HepG2 (cell line): ENCODE measurements around the gene DDIT4. TPM values are rescaled to one million over a fixed set of nuclear protein-coding genes. Genes with fewer than 3 reads are reported as not detected.
"Not testable (repeated sequence)": the region's sequence is repeated elsewhere in the genome, so short reads cannot be mapped to it uniquely, and the experiment has no call there.

Source experiments
- ATAC-seq: fragments of 200-7000 bp; cut with Tn5 transposase; 3 replicates; pipeline ENCODE4 v1.9.1; 2020; ENCODE audit warnings: mild to moderate bottlenecking, moderate library complexity
- BruUV-seq: library from RNA; stranded (reverse); fragments of 400-500 nt; replicated peaks from 2 replicates; lab custom pipeline; 2021; lab: Mats Ljungman, UMichigan
- CTCF ChIA-PET: fragments of 300-600 bp; formaldehyde crosslinking; extraction: SDS; loops from one replicate; lab custom pipeline; 2021; ENCODE audit warnings: low total read pairs, inconsistent platforms, low intra/inter-chr PET ratio; lab: Yijun Ruan, JAX
- POLR2A ChIA-PET: fragments of 350-600 bp; sonication (Branson Sonifier 250); formaldehyde crosslinking; loops from one replicate; lab custom pipeline; 2020; ENCODE audit warnings: antibody characterized with exemption, inconsistent platforms; lab: Yijun Ruan, JAX
- DNase-seq: peaks from one replicate; pipeline ENCODE4 v3.0.0-alpha.2; 2015; ENCODE audit warnings: low spot score
- FAIRE-seq: peaks from 3 replicates; lab custom pipeline; 2011; peaks lifted over from hg19 to GRCh38; lab: Jason Lieb, UNC
- H2AFZ ChIP-seq: one replicate; pipeline ENCODE4 v1.6.1; 2011; ENCODE audit warnings: low read length, inconsistent platforms
- H3K27ac ChIP-seq: fragments of 300-600 bp; 3 replicates; pipeline ENCODE4 v1.8.0; 2011; ENCODE audit warnings: mixed run types, mild to moderate bottlenecking, mixed read lengths, low read length, inconsistent platforms; ENCODE audit not compliant: insufficient read depth; ENCODE audit errors: extremely low read length
- H3K27me3 ChIP-seq, 2 experiments: fragments of 200-600 bp in 1 of 2; 2 replicates in 1 of 2; 3 replicates in 1 of 2; pipeline versions ENCODE4 v1.6.0 to v1.8.0; 2011; ENCODE audit warnings: low read length in 2 of 2, mild to moderate bottlenecking in 2 of 2, moderate library complexity in 2 of 2, inconsistent platforms in 1 of 2; ENCODE audit not compliant: insufficient read depth in 2 of 2, control insufficient read depth in 1 of 2
- H3K36me3 ChIP-seq, 2 experiments: fragments of 200-600 bp in 1 of 2; replicated peaks in 1 of 2; 2 replicates in 1 of 2; 3 replicates in 1 of 2; pipeline versions ENCODE4 v1.5.1 to v1.8.0; 2011; ENCODE audit warnings: low read length in 2 of 2, inconsistent platforms in 1 of 2; ENCODE audit not compliant: insufficient read depth in 2 of 2, control insufficient read depth in 1 of 2
- H3K4me1 ChIP-seq: 2 replicates; pipeline ENCODE4 v1.5.1; 2012; ENCODE audit warnings: low read length, inconsistent platforms; ENCODE audit not compliant: insufficient read depth
- H3K4me2 ChIP-seq: 2 replicates; pipeline ENCODE4 v1.6.0; 2011; ENCODE audit warnings: low read depth, low read length, inconsistent platforms
- H3K4me3 ChIP-seq, 3 experiments: fragments of 200-600 bp in 1 of 3; sonication (generic), shearing (Covaris generic) in 1 of 3; replicated peaks in 1 of 3; 2 replicates each; pipeline ENCODE4 v1.5.1; 2011 to 2016; ENCODE audit warnings: low read length in 3 of 3, inconsistent platforms in 2 of 3, low read depth in 2 of 3, mild to moderate bottlenecking in 2 of 3, control low read depth in 1 of 3, mixed read lengths in 1 of 3; ENCODE audit not compliant: insufficient read depth in 1 of 3
- H3K79me2 ChIP-seq: one replicate; pipeline ENCODE4 v1.6.1; 2011; ENCODE audit warnings: low read length, inconsistent platforms; ENCODE audit not compliant: insufficient read depth
- H3K9ac ChIP-seq: 2 replicates; pipeline ENCODE4 v1.6.0; 2011; ENCODE audit warnings: mild to moderate bottlenecking, low read depth, low read length, inconsistent platforms; ENCODE audit not compliant: insufficient read depth
- H3K9me3 ChIP-seq: 2 replicates; pipeline ENCODE4 v1.5.1; 2012; ENCODE audit warnings: mild to moderate bottlenecking, low read length
- H4K20me1 ChIP-seq: 2 replicates; pipeline ENCODE4 v1.6.0; 2011; ENCODE audit warnings: inconsistent platforms, mild to moderate bottlenecking, low read length, moderate library complexity; ENCODE audit not compliant: insufficient read depth
- CHD4 ChIP-seq: fragments of 200-600 bp; sonication (generic); IDR thresholded peaks from 2 replicates; pipeline ENCODE4 v1.7.0; 2017; ENCODE audit warnings: mild to moderate bottlenecking, low read length, borderline replicate concordance
- NFIC ChIP-seq: IDR thresholded peaks from 2 replicates; pipeline ENCODE4 v1.6.1; 2012; ENCODE audit warnings: mild to moderate bottlenecking, low read length, inconsistent platforms
- PRPF4 ChIP-seq: fragments of 200-400 bp; formaldehyde crosslinking; IDR thresholded peaks from 2 replicates; pipeline ENCODE4 v1.6.1; 2016; ENCODE audit warnings: low read length, low read depth; ENCODE audit not compliant: poor library complexity, severe bottlenecking
- YEATS2 ChIP-seq: sonication (generic); formaldehyde crosslinking; IDR thresholded peaks from 2 replicates; pipeline ENCODE4 v1.4.0; 2020; ENCODE audit warnings: missing genetic modification reagents, borderline replicate concordance
- YY1 ChIP-seq: IDR thresholded peaks from 2 replicates; pipeline ENCODE4 v1.6.1; 2011; ENCODE audit warnings: low read length, low read depth, moderate library complexity, mild to moderate bottlenecking; ENCODE audit not compliant: insufficient read depth, insufficient replicate concordance
- ZNF629 ChIP-seq: sonication (generic); formaldehyde crosslinking; conservative IDR thresholded peaks from 2 replicates; pipeline ENCODE4 v1.5.0; 2020; ENCODE audit warnings: missing genetic modification reagents
- WGBS: methylation state at CpG from one replicate; pipeline ENCODE4 v1.1.6; 2017; ENCODE audit warnings: low lambda C conversion rate; 5-methylcytosine and 5-hydroxymethylcytosine counted together
- in situ Hi-C: cut with HindIII; loops from 2 replicates; pipeline ENCODE4 v1.10.0; 2017; ENCODE audit warnings: low pct_unique_long_range_greater_than_20kb; ENCODE audit not compliant: extremely low pct_ligation_motif_present
- intact Hi-C: fragments of 100-400 bp; cut with micrococcal nuclease; formaldehyde crosslinking; loops from one replicate; pipeline ENCODE4 v1.10.0; 2022; ENCODE audit not compliant: unreplicated experiment
- polyA plus RNA-seq, 8 experiments: library from polyadenylated mRNA; depleted of rRNA in 3 of 8; stranded (reverse) in 7 of 8; unstranded in 1 of 8; fragments of >200 nt; fragmentation: Illumina TruSeq in 4 of 8; extraction: Trizol in 4 of 8; gene quantifications; 2 replicates each; pipeline versions ENCODE4 v1.2.1 to v1.2.3, GENCODE V29; 2011 to 2016; ENCODE audit warnings: low read depth in 4 of 8, missing spikeins in 1 of 8, mixed read lengths in 1 of 8; ENCODE audit not compliant: insufficient read depth in 1 of 8
- total RNA-seq, 5 experiments: library from RNA; depleted of rRNA; stranded (reverse); fragments of >200 nt; fragmentation: Illumina TruSeq; extraction: Trizol; gene quantifications; 2 replicates each; pipeline ENCODE4 v1.2.3, GENCODE V29; 2016; ENCODE audit warnings: low read depth in 1 of 5
- TF ChIP-seq, protein P1 (sequence below): IDR thresholded peaks from 2 replicates; pipeline ENCODE4 v1.6.1; 2012; ENCODE audit warnings: low read length, improper control_type of control experiment
- TF ChIP-seq, protein P2 (sequence below): sonication (generic); formaldehyde crosslinking; conservative IDR thresholded peaks from 2 replicates; pipeline ENCODE4 v1.4.0; 2020; ENCODE audit warnings: missing genetic modification reagents

The DDIT4 gene
- total and polyA plus RNA-seq, 2 of the 13 experiments (the other 11 are each of a cell fraction or from before 2014, with no cell fraction given), result 35.6 to 40.7 TPM

DNA sequence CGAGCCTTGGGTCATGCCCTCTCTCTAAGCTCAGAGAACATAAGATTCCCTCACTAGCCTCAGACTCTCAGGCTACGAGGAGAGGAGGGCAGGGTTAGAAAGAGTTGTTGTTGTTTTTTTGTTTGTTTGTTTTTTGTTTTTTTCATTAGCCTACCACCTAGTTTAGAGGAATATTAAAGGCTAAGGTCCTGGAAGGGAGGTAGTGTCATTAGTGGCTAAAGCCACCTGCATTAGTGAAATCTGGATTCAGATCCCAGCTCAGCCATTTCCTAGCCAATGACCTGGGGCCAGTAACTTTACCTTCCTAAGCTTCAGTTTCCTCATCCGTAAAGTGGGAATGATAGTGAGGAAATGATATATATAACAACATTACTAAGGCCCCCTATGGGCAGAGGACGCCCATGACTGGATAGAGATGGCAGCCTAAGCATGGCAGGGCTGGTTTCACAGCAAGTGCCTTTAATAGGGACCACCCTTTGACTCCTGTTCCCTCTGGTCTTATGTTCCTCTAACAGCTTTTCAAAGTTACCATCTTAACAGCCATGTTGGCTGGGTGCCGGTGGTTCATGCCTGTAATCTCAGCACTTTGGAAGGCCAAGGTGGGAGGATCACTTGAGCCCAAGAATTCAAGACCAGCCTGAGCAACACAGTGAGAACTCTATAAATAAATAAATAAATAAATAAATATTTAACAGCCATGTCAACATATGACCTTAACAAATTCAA lies 5.1 kb downstream of the DDIT4 start:
- intact Hi-C loops, result no loop called here
- in situ Hi-C loops, result loop anchor here (5.0 kb wide), 1 partner anchor 48 kb away; no protein-coding TSS in a partner anchor
- no TSS peak for BruUV-seq
- Histone ChIP-seq H4K20me1 (peaks cover 26% of the 10 kb centered on the region), H3K4me1 (peaks cover 41% of the 10 kb centered on the region), H3K79me2 (peaks cover 22% of the 10 kb centered on the region), H3K4me2 (no peak overlapping the region), H3K36me3 (peaks cover 2 to 13% of the 10 kb centered on the region in 2 experiments; a peak in 3 of 5 replicates), H3K27ac (no peak overlapping the region), H2AFZ (no peak overlapping the region), H3K4me3 (no peak overlapping the region), H3K9me3 (no peaks in the 10 kb centered on the region), H3K9ac (no peak overlapping the region), H3K27me3 (no peaks in the 10 kb centered on the region; a peak in 1 of 5 replicates)
- POLR2A ChIA-PET, result interaction anchor here (0.9 to 8.5 kb wide), 3 partner anchors 18 to 42 kb away, joined by 3 to 322 read pairs (median 3); no protein-coding TSS in a partner anchor
- TF ChIP-seq YEATS2 (CRISPR knock-in tag), result 0 out of 2 replicates have a peak, but pooled peaks have one; percentile 1
- peak; percentile 75; the same call in 1 of the 2 replicates for TF ChIP-seq CHD4
- TF ChIP-seq ZNF629 (CRISPR knock-in tag), result peak; percentile 62; the same call in 1 of the 2 replicates
- TF ChIP-seq PRPF4, result no peak
- TF ChIP-seq NFIC, result 0 out of 2 replicates have a peak, but pooled peaks have one; percentile 23
- TF ChIP-seq, protein P1, sequence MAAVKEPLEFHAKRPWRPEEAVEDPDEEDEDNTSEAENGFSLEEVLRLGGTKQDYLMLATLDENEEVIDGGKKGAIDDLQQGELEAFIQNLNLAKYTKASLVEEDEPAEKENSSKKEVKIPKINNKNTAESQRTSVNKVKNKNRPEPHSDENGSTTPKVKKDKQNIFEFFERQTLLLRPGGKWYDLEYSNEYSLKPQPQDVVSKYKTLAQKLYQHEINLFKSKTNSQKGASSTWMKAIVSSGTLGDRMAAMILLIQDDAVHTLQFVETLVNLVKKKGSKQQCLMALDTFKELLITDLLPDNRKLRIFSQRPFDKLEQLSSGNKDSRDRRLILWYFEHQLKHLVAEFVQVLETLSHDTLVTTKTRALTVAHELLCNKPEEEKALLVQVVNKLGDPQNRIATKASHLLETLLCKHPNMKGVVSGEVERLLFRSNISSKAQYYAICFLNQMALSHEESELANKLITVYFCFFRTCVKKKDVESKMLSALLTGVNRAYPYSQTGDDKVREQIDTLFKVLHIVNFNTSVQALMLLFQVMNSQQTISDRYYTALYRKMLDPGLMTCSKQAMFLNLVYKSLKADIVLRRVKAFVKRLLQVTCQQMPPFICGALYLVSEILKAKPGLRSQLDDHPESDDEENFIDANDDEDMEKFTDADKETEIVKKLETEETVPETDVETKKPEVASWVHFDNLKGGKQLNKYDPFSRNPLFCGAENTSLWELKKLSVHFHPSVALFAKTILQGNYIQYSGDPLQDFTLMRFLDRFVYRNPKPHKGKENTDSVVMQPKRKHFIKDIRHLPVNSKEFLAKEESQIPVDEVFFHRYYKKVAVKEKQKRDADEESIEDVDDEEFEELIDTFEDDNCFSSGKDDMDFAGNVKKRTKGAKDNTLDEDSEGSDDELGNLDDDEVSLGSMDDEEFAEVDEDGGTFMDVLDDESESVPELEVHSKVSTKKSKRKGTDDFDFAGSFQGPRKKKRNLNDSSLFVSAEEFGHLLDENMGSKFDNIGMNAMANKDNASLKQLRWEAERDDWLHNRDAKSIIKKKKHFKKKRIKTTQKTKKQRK, result no peak
- TF ChIP-seq, protein P2, sequence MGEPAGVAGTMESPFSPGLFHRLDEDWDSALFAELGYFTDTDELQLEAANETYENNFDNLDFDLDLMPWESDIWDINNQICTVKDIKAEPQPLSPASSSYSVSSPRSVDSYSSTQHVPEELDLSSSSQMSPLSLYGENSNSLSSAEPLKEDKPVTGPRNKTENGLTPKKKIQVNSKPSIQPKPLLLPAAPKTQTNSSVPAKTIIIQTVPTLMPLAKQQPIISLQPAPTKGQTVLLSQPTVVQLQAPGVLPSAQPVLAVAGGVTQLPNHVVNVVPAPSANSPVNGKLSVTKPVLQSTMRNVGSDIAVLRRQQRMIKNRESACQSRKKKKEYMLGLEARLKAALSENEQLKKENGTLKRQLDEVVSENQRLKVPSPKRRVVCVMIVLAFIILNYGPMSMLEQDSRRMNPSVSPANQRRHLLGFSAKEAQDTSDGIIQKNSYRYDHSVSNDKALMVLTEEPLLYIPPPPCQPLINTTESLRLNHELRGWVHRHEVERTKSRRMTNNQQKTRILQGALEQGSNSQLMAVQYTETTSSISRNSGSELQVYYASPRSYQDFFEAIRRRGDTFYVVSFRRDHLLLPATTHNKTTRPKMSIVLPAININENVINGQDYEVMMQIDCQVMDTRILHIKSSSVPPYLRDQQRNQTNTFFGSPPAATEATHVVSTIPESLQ (CRISPR knock-in tag), result no peak
- TF ChIP-seq YY1, result no peak
- WGBS, result 53% methylated on average over 5 of the region's 5 CpGs
- FAIRE-seq, result no peak
- no peak for DNase-seq
- no peak for ATAC-seq
- CTCF ChIA-PET, result no interaction called here

DNA sequence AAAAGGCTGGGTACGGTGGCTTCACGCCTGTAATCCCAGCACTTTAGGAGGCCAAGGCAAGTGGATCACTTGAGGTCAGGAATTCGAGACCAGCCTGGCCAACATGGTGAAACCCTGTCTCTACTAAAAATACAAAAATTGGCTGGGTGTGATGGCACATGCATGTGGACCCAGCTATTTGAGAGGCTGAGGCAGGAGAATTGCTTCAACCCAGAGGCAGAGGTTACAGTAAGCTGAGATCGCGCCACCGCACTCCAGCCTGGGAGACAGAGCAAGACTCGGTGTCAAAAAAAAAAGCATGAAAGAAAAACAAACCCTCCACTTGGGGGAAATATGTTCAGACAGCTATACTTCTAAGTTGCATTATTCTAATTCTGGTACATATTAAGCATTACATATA lies 5.9 kb downstream of the DDIT4 start:
- in situ Hi-C loops, result loop anchor here (5.0 kb wide), 1 partner anchor 48 kb away; no protein-coding TSS in a partner anchor
- H3K4me3 ChIP-seq, intact Hi-C loops, H3K9me3 ChIP-seq, H3K4me2 ChIP-seq, ATAC-seq, BruUV-seq, H3K27me3 ChIP-seq, FAIRE-seq, DNase-seq, CTCF ChIA-PET, H2AFZ ChIP-seq, H3K9ac ChIP-seq, H3K27ac ChIP-seq: not testable (repeated sequence)
- H4K20me1 ChIP-seq, result peaks cover 18% of the 10 kb centered on the region
- POLR2A ChIA-PET, result interaction anchor here (8.5 kb wide), 1 partner anchor 41 kb away, joined by 322 read pairs; no protein-coding TSS in a partner anchor
- peaks cover 14% of the 10 kb centered on the region for H3K79me2 ChIP-seq
- peaks cover under 1 to 11% of the 10 kb centered on the region in 2 experiments; a peak in 3 of 5 replicates for H3K36me3 ChIP-seq
- WGBS, result 91% methylated on average over 7 of the region's 7 CpGs
- peaks cover 41% of the 10 kb centered on the region for H3K4me1 ChIP-seq
